Activated CD8-positive, alpha-beta memory T cell treated with anti-CD3 and anti-CD28 coated beads for 1 hour (primary cell): ENCODE results near the gene ZNF546.
A peak's percentile ranks its signal among the peaks of the same experiment; 100 is the strongest.
"Not testable (repeated sequence)": the region's sequence is repeated elsewhere in the genome, so short reads cannot be mapped to it uniquely, and the experiment has no call there.

ENCODE experiments used
- DNase-seq, 2 donors: peaks; one replicate each; pipeline ENCODE4 v3.0.0-alpha.2; 2020; ENCODE audit warnings: low read depth in 1 of 2; ENCODE audit errors: extremely low read depth in 1 of 2

ZNF546 gene

GRCh38 chr19:39996811-39997637, at the start of gene ZNF546:
Gene ZNF546 (plus strand): TSS chr19:39997060. CDS start chr19:39998327, 1,267 bp downstream.
- peak; percentile 61 to 83 for DNase-seq

- no peak for DNase-seq
Observed at GRCh38 chr19:39949026-39949747, 47.7 kb upstream of the ZNF546 start.

GRCh38 chr19:39951065-39951650, 45.7 kb upstream of the ZNF546 start:
- no peak for DNase-seq

- DNase-seq, result no peak
Observed at GRCh38 chr19:39951686-39952085, 45.2 kb upstream of the ZNF546 start.

- DNase-seq, result no peak
Observed at GRCh38 chr19:39953915-39954314, 42.9 kb upstream of the ZNF546 start.

- not testable (repeated sequence) for DNase-seq
Observed at GRCh38 chr19:39957886-39958285, 39.0 kb upstream of the ZNF546 start.

- DNase-seq, result not testable (repeated sequence)
Observed at GRCh38 chr19:39958942-39959341, 37.9 kb upstream of the ZNF546 start.

GRCh38 chr19:39959407-39959806, 37.5 kb upstream of the ZNF546 start:
- not testable (repeated sequence) for DNase-seq

GRCh38 chr19:39963898-39964297, 33.0 kb upstream of the ZNF546 start:
- no peak for DNase-seq

- no peak for DNase-seq
Observed at GRCh38 chr19:39966617-39967016, 30.2 kb upstream of the ZNF546 start.

- DNase-seq, result no peak
Observed at GRCh38 chr19:39967561-39967960, 29.3 kb upstream of the ZNF546 start.

GRCh38 chr19:39968789-39969188, 28.1 kb upstream of the ZNF546 start:
- no peak for DNase-seq

GRCh38 chr19:39969266-39969665, 27.6 kb upstream of the ZNF546 start:
- no peak for DNase-seq

- no peak for DNase-seq
Observed at GRCh38 chr19:39969681-39970424, 27.0 kb upstream of the ZNF546 start.

GRCh38 chr19:39970425-39970674, 26.5 kb upstream of the ZNF546 start:
- DNase-seq, result no peak

GRCh38 chr19:39970675-39971379, 26.0 kb upstream of the ZNF546 start, which contains the start of gene PSMC4:
Gene PSMC4 (plus strand): TSS chr19:39971165. CDS start chr19:39971203, 38 bp downstream.
- DNase-seq, result peak; percentile 96 to 97

- no peak for DNase-seq
Observed at GRCh38 chr19:39971380-39972035, 25.4 kb upstream of the ZNF546 start.

GRCh38 chr19:39974377-39975155, 22.3 kb upstream of the ZNF546 start:
- DNase-seq, result no peak

- no peak for DNase-seq
Observed at GRCh38 chr19:39982883-39983282, 14.0 kb upstream of the ZNF546 start.
